ENCODE results near the gene KLK10. TPM values are rescaled to one million over a fixed set of nuclear protein-coding genes. Genes with fewer than 3 reads are reported as not detected.

The KLK10 gene
- total RNA-seq, 1 donor from 2014 or later, result 11.1 TPM

DNA sequence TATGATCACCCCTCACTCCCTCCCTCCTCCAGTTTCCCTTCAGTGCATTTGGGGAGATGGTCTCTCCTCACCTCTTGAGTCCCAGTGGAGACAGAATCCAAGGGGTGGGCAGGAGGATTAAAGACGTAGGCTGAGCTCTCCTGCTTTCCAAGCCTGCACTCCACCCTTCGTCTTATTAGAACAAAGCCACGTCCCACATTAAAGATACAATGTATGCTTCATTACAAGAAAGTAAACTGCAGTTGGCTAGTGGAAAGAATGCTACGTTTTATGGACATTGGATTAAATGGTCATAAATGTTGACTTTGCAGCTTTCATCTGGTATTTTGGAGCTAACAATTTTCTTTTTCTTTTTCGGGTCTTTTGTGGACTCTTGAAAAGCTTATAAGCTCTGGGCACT lies 8.4 kb upstream of the KLK10 start:
- no peak for TF ChIP-seq CTCF (IDR thresholded peaks at IDR 0.05; ENCODE audit: unreplicated experiment)
- H3K36me3 Mint-ChIP-seq (ENCODE audit: low read depth, unreplicated experiment), result no peaks in the 10 kb centered on the region
- peaks cover 9% of the 10 kb centered on the region for H3K27me3 Mint-ChIP-seq (ENCODE audit: unreplicated experiment)
- no peaks in the 10 kb centered on the region for H3K9me3 Mint-ChIP-seq (ENCODE audit: unreplicated experiment)
- H3K27ac Mint-ChIP-seq (ENCODE audit: unreplicated experiment), result no peak overlapping the region
- peaks cover 2% of the 10 kb centered on the region for H3K4me1 Mint-ChIP-seq (ENCODE audit: unreplicated experiment)
- H3K4me3 Mint-ChIP-seq (ENCODE audit: unreplicated experiment), result no peak overlapping the region
- DNase-seq (ENCODE audit: low spot score), result no peak

DNA sequence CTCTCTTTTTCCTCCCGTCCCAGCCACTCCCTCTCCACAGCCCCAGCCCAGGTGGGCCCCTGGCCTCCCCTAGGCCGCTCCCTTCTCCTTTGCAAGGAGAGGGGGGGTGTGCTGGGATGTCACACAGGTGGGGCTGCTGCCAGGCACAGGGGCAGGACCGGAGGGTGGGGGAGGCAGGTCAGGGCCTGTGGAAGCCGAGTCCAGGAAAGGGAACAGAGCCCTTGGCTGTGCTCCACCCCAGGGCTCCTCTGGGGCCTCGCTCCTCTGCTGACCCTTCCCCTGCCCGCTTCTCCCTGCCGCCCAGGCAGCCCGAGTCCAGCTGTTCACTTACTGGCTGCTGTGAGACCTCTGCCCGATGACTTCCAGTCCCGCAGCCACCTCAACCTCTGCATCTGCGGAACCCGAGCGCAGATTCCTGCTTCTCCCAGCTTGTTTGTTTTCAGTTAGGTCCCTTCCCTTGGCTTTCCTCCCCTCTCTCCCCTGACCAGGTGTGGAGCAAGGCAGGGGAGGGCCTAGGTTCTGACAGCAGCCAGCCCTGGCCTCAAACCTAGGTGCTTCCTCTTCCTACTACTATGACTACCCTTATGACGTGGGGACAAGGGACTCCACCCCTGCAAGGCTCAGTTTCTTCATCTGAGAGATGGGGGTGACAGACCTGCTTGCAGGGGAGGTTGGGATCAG lies 7.8 kb upstream of the KLK10 start:
- H3K36me3 Mint-ChIP-seq (ENCODE audit: low read depth, unreplicated experiment), result no peaks in the 10 kb centered on the region
- peaks cover 11% of the 10 kb centered on the region for H3K27me3 Mint-ChIP-seq (ENCODE audit: unreplicated experiment)
- no peaks in the 10 kb centered on the region for H3K9me3 Mint-ChIP-seq (ENCODE audit: unreplicated experiment)
- no peak for TF ChIP-seq CTCF (IDR thresholded peaks at IDR 0.05; ENCODE audit: unreplicated experiment)
- no peak for DNase-seq (ENCODE audit: low spot score)
- peaks cover 2% of the 10 kb centered on the region for H3K4me1 Mint-ChIP-seq (ENCODE audit: unreplicated experiment)
- peak overlapping the region; percentile 19 for H3K27ac Mint-ChIP-seq (ENCODE audit: unreplicated experiment)
- peak overlapping the region; percentile 34 for H3K4me3 Mint-ChIP-seq (ENCODE audit: unreplicated experiment)

DNA sequence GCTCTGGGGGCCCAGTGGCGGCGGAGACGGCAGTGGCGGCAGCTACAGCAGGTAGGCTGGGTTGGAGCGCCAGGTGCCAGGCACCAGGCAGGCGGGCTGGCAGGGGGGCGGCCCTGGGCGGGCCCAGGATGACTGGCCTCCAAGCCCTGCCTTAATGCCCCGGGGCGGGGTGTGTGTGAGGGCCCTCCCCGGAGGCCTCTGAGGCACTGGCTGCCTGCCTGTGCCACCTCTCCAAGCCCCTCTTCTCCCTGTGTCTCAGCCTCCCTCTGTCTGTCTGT lies 7.0 kb upstream of the KLK10 start, which contains the start of gene KLK11:
Gene KLK11 (minus strand): TSS at position 63 of the 278 bp plus-strand sequence. CDS start 985 bp downstream, outside the sequence.
- H3K27ac Mint-ChIP-seq (ENCODE audit: unreplicated experiment), result peak within 1 kb of the TSS; percentile 19
- H3K27me3 Mint-ChIP-seq (ENCODE audit: unreplicated experiment), result peaks cover 8% of the 10 kb centered on the region
- no peak for TF ChIP-seq CTCF (IDR thresholded peaks at IDR 0.05; ENCODE audit: unreplicated experiment)
- no peaks in the 10 kb centered on the region for H3K36me3 Mint-ChIP-seq (ENCODE audit: low read depth, unreplicated experiment)
- peaks cover 2% of the 10 kb centered on the region for H3K4me1 Mint-ChIP-seq (ENCODE audit: unreplicated experiment)
- no peak for DNase-seq (ENCODE audit: low spot score)
- no peaks in the 10 kb centered on the region for H3K9me3 Mint-ChIP-seq (ENCODE audit: unreplicated experiment)
- H3K4me3 Mint-ChIP-seq (ENCODE audit: unreplicated experiment), result peak within 1 kb of the TSS; percentile 34

DNA sequence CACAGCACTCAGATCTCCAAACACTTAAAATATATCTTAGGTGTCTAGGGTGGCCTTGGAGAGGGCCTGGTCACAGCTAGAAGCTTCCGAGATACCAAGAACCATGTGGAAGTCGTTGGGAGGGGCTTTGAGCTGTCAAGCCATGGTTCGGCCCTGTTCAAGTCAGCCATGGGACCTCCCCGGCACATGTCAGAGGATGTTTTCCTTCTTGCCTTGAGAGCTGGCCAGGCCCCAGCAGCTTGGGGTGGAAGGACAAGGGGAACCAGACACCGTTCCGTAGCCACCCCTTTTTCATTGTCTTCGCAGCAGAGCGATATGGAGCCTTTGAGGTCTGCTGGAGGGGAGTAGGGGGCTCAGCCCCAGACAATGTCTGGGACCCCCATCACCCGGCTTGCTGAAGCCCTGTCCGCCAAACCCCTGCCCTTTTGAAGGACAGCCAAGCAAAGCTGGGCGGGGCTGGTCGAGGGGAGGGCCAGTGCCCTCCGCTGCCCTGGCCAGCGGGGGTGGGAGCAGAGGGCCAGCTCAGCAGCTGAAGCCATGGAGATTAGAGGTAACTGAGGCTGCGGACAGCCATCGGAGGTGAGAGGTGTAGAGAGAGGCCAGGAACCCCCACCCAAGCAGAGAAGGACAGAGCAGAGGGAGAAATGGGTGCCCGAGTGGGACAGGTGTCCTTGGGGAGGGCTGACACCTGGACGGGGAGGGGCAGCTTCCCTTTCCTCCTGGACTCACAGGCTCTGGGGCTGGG lies 6.5 kb upstream of the KLK10 start:
- H3K27ac Mint-ChIP-seq (ENCODE audit: unreplicated experiment), result no peak overlapping the region
- TF ChIP-seq CTCF (IDR thresholded peaks at IDR 0.05; ENCODE audit: unreplicated experiment), result no peak
- no peaks in the 10 kb centered on the region for H3K36me3 Mint-ChIP-seq (ENCODE audit: low read depth, unreplicated experiment)
- H3K4me3 Mint-ChIP-seq (ENCODE audit: unreplicated experiment), result no peak overlapping the region
- H3K4me1 Mint-ChIP-seq (ENCODE audit: unreplicated experiment), result peaks cover 2% of the 10 kb centered on the region
- DNase-seq (ENCODE audit: low spot score), result no peak
- H3K9me3 Mint-ChIP-seq (ENCODE audit: unreplicated experiment), result no peaks in the 10 kb centered on the region
- H3K27me3 Mint-ChIP-seq (ENCODE audit: unreplicated experiment), result peaks cover 6% of the 10 kb centered on the region

DNA sequence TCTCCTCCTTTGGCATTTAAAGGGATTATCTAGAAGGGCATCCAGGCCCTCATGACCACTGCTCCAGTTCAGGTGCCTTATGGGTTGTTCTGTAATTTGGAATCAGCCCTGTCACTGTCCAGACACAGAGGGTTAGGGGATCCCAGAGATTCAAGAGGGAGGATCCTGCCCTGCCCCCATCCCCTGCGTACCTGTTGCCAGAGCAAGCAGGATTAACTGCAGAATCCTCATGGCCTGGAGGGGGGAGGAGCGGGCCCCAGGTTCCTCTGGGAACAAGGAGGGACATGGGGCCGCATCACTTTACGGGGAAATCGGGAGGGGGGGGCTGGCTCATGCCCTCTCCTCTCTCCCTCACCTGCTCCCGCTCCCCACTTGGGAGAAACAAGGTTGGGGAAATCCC lies 5.9 kb upstream of the KLK10 start:
- no peak for TF ChIP-seq CTCF (IDR thresholded peaks at IDR 0.05; ENCODE audit: unreplicated experiment)
- Mint-ChIP-seq H3K27ac (ENCODE audit: unreplicated experiment) (no peak overlapping the region), H3K9me3 (ENCODE audit: unreplicated experiment) (no peaks in the 10 kb centered on the region), H3K4me3 (ENCODE audit: unreplicated experiment) (no peak overlapping the region), H3K4me1 (ENCODE audit: unreplicated experiment) (peaks cover 2% of the 10 kb centered on the region), H3K36me3 (ENCODE audit: low read depth, unreplicated experiment) (no peaks in the 10 kb centered on the region), H3K27me3 (ENCODE audit: unreplicated experiment) (peaks cover 6% of the 10 kb centered on the region)
- no peak for DNase-seq (ENCODE audit: low spot score)
